BE2C (cell line): ENCODE data around the gene SERPING1.

Source experiments
- DNase-seq: peaks from one replicate; pipeline ENCODE4 v3.0.0-alpha.2; 2020
- H3K27me3 ChIP-seq: fragments of 250-450 bp; sonication (Bioruptor Pico); 2 replicates; pipeline ENCODE4 v1.5.1; 2020; ENCODE audit warnings: mild to moderate bottlenecking
- H3K36me3 ChIP-seq: fragments of 250-450 bp; sonication (Bioruptor Pico); 2 replicates; pipeline ENCODE4 v1.5.1; 2020; ENCODE audit warnings: mild to moderate bottlenecking
- H3K4me1 ChIP-seq: fragments of 250-450 bp; sonication (Bioruptor Pico); 2 replicates; pipeline ENCODE4 v1.5.1; 2020
- H3K4me3 ChIP-seq: 2 replicates; pipeline ENCODE4 v1.5.1; 2011; ENCODE audit warnings: low read depth, low read length
- H3K9me3 ChIP-seq: fragments of 250-450 bp; sonication (Bioruptor Pico); 2 replicates; pipeline ENCODE4 v1.5.1; 2020
- TF ChIP-seq, protein P1 (sequence below): IDR thresholded peaks from 2 replicates; pipeline ENCODE4 v1.5.1; 2012; ENCODE audit warnings: mild to moderate bottlenecking, low read depth, low read length

The SERPING1 gene

DNA sequence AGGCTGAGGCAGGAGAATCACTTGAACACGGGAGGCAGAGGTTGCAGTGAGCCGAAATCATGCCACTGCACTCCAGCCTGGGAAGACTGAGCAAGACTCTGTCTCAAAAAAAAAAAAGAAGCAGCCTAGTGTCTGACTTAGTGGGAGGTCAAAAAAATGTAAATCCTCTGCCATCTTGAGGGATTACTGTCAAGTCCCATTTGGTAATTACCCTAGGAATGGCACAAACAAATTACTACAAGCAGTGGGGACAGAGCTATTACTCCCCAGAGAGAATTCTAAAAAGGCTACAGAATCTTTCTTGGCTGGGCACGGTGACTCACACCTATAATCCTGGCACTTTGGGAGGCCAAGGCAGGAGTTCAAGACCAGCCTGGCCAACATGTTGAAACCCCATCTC, 3.8 kb downstream of the SERPING1 start:
- Histone ChIP-seq H3K4me1 (no peaks in the 10 kb centered on the region), H3K4me3 (no peak overlapping the region), H3K27me3 (no peaks in the 10 kb centered on the region), H3K9me3 (no peaks in the 10 kb centered on the region), H3K36me3 (no peaks in the 10 kb centered on the region)
- TF ChIP-seq, protein P1, sequence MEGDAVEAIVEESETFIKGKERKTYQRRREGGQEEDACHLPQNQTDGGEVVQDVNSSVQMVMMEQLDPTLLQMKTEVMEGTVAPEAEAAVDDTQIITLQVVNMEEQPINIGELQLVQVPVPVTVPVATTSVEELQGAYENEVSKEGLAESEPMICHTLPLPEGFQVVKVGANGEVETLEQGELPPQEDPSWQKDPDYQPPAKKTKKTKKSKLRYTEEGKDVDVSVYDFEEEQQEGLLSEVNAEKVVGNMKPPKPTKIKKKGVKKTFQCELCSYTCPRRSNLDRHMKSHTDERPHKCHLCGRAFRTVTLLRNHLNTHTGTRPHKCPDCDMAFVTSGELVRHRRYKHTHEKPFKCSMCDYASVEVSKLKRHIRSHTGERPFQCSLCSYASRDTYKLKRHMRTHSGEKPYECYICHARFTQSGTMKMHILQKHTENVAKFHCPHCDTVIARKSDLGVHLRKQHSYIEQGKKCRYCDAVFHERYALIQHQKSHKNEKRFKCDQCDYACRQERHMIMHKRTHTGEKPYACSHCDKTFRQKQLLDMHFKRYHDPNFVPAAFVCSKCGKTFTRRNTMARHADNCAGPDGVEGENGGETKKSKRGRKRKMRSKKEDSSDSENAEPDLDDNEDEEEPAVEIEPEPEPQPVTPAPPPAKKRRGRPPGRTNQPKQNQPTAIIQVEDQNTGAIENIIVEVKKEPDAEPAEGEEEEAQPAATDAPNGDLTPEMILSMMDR: no peak
- no peak for DNase-seq

DNA sequence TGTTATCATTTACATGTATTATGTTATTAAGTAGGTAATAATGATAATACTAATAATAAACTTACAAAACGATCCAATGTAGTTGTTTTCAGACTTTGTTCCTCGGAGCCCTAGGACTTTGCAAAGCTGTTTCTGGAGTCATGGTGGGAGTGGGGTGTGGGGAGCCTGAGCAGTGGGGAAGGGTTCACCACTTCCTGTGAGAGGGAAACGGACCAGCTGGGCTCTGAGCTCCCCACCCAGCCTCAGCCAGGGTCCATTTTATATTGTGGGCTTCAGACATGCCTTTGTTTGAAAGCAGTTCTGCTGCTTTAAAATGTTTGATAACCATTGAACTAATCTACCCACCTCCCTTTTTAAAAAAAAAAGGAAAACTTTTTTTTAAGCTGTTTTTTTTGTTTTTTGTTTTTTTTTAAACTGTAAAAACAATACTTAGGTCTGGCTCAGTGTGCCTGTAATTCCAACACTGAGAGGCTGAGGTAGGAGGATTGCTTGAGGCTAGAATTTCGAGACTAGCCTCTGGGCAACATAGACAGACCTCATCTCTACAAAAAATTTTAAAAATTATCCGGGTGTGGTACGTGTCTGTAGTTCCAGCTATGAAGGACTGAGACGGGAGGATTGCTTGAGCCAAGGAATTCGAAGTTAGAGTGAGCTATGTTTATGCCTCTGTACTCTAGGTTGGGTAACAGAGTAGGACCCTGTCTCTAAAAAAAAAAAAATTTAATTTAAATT, 7.0 kb downstream of the SERPING1 start:
- TF ChIP-seq, protein P1: no peak
- Histone ChIP-seq H3K36me3 (no peaks in the 10 kb centered on the region), H3K27me3 (no peaks in the 10 kb centered on the region), H3K4me1 (no peaks in the 10 kb centered on the region), H3K4me3 (no peak overlapping the region), H3K9me3 (no peaks in the 10 kb centered on the region)
- DNase-seq: no peak

DNA sequence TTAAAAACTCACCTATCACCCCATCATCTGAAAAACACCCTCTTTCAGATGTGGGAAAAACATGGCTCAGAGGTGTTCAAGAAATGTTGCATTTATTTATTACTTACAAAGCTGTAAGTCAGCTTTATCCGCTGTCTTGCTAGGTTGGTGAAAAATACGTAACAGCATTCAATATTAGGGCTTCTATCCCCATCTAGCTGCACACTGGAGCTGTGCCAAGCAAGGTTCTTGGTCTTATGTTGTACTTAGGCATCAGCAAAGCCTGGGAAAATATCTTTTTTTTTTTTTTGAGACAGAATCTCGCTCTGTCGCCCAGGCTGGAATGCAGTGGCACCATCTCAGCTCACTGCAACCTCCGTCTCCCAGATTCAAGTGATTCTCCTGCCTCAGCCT, 7.5 kb downstream of the SERPING1 start:
- Histone ChIP-seq H3K4me1 (no peaks in the 10 kb centered on the region), H3K36me3 (no peaks in the 10 kb centered on the region), H3K27me3 (no peaks in the 10 kb centered on the region), H3K9me3 (no peaks in the 10 kb centered on the region), H3K4me3 (no peak overlapping the region)
- TF ChIP-seq, protein P1: no peak
- DNase-seq: no peak

DNA sequence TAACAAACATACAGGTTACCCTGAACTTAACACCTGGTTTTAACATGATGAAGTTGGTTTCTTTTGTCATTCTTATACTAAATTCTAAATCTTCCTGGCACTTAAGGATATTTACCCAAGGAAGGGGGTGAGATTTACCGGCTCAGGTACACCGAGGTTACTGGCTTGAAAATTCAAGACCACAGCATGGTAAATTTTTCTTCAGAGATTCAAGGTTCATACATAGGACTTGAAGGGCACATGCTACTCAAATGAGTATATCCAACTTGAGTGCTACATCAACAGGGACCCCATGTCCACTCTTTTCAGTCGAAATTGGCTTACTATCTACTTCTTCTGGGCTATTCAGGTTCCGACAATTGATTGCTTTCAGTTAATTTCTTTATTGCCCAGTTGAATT, 12.7 kb downstream of the SERPING1 start:
- no peaks in the 10 kb centered on the region for H3K4me1 ChIP-seq

DNA sequence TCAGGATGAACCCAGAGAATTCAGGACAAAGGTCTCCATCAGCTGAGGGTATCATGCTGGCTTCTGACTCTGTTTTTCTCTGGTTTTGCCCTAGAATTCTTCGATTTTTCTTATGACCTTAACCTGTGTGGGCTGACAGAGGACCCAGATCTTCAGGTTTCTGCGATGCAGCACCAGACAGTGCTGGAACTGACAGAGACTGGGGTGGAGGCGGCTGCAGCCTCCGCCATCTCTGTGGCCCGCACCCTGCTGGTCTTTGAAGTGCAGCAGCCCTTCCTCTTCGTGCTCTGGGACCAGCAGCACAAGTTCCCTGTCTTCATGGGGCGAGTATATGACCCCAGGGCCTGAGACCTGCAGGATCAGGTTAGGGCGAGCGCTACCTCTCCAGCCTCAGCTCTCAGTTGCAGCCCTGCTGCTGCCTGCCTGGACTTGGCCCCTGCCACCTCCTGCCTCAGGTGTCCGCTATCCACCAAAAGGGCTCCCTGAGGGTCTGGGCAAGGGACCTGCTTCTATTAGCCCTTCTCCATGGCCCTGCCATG, 16.8 kb downstream of the SERPING1 start:
- Histone ChIP-seq H3K9me3 (no peaks in the 10 kb centered on the region), H3K4me3 (no peak overlapping the region), H3K4me1 (no peaks in the 10 kb centered on the region), H3K27me3 (no peaks in the 10 kb centered on the region), H3K36me3 (no peaks in the 10 kb centered on the region)
- DNase-seq: no peak
- TF ChIP-seq, protein P1: no peak

More for the DNA sequence above, 12.7 kb downstream of the SERPING1 start:
- Histone ChIP-seq H3K9me3 (no peaks in the 10 kb centered on the region), H3K4me3 (no peak overlapping the region), H3K36me3 (no peaks in the 10 kb centered on the region), H3K27me3 (no peaks in the 10 kb centered on the region)
- DNase-seq: no peak
- TF ChIP-seq, protein P1: no peak

DNA sequence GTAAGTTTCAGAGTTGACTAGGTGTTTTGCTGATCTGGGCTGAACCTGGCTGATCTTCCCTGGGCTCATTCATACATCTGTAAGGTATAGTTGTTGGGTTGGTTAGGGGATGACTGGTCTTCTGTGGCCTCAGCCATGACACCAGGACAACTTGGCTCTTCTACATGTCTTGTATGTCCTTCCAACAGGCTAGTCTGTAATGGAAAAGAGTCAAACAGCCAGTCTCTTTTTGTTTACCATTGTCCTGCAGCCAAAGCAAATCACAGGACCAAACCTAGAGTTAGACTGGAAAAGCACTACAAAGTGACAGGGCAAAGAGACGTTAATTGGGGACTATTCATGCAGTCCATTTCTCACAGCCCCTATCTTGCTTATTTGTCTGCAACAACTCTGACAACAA, 17.8 kb downstream of the SERPING1 start:
- H3K4me1 ChIP-seq: no peaks in the 10 kb centered on the region
- H3K4me3 ChIP-seq: no peak overlapping the region
- no peaks in the 10 kb centered on the region for H3K27me3 ChIP-seq
- no peak for DNase-seq
- H3K9me3 ChIP-seq: no peaks in the 10 kb centered on the region
- TF ChIP-seq, protein P1: no peak
- H3K36me3 ChIP-seq: no peaks in the 10 kb centered on the region
